HepG2 (cell line): ENCODE data around the gene MLLT1. TPM values are rescaled to one million over a fixed set of nuclear protein-coding genes. Genes with fewer than 3 reads are reported as not detected.

Experiments
- GZF1 ChIP-seq: sonication (generic); formaldehyde crosslinking; IDR thresholded peaks from 2 replicates; pipeline ENCODE4 v1.5.1; 2020; ENCODE audit warnings: mild to moderate bottlenecking, missing genetic modification reagents
- HCFC1 ChIP-seq: fragments of 150-350 bp; IDR thresholded peaks from 2 replicates; pipeline ENCODE4 v1.6.1; 2014; ENCODE audit warnings: low read depth, low read length
- HNRNPLL ChIP-seq: fragments of 200-400 bp; formaldehyde crosslinking; IDR thresholded peaks from 2 replicates; pipeline ENCODE4 v1.6.1; 2017; ENCODE audit warnings: mild to moderate bottlenecking, low read depth, low read length; ENCODE audit not compliant: poor library complexity, severe bottlenecking
- IRF2 ChIP-seq: IDR thresholded peaks from 2 replicates; pipeline ENCODE4 v1.6.1; 2018; ENCODE audit warnings: missing genetic modification reagents, missing compliant biosample characterization
- JUND ChIP-seq: sonication (generic); formaldehyde crosslinking; IDR thresholded peaks from 2 replicates; pipeline ENCODE4 v1.8.0; 2022; ENCODE audit warnings: mild to moderate bottlenecking, missing genetic modification reagents
- KAT7 ChIP-seq: IDR thresholded peaks from 2 replicates; pipeline ENCODE4 v1.6.1; 2018; ENCODE audit warnings: borderline replicate concordance, missing compliant biosample characterization
- KDM3A ChIP-seq: IDR thresholded peaks from 2 replicates; pipeline ENCODE4 v1.6.1; 2018; ENCODE audit warnings: low read depth, missing compliant biosample characterization
- MXD4 ChIP-seq: IDR thresholded peaks from 2 replicates; pipeline ENCODE4 v1.6.1; 2016; ENCODE audit warnings: mild to moderate bottlenecking, missing biosample characterization, missing genetic modification reagents
- MYC ChIP-seq: sonication (generic); formaldehyde crosslinking; IDR thresholded peaks from 2 replicates; pipeline ENCODE4 v1.9.0; 2021; ENCODE audit warnings: missing genetic modification reagents, borderline replicate concordance
- REL ChIP-seq: sonication (generic); formaldehyde crosslinking; conservative IDR thresholded peaks from 2 replicates; pipeline ENCODE4 v1.8.0; 2022; ENCODE audit warnings: mild to moderate bottlenecking, missing genetic modification reagents, moderate library complexity
- RELA ChIP-seq: sonication (generic); formaldehyde crosslinking; IDR thresholded peaks from 2 replicates; pipeline ENCODE4 v1.4.0; 2020; ENCODE audit warnings: missing genetic modification reagents
- RFX5 ChIP-seq: IDR thresholded peaks from 2 replicates; pipeline ENCODE4 v1.6.1; 2011; ENCODE audit warnings: low read depth, low read length, improper control_type of control experiment
- RFXAP ChIP-seq: sonication (generic); formaldehyde crosslinking; IDR thresholded peaks from 2 replicates; pipeline ENCODE4 v1.4.0; 2020; ENCODE audit warnings: missing genetic modification reagents, borderline replicate concordance
- TOE1 ChIP-seq: sonication (generic); formaldehyde crosslinking; IDR thresholded peaks from 2 replicates; pipeline ENCODE4 v1.4.0; 2020; ENCODE audit warnings: mild to moderate bottlenecking, missing genetic modification reagents
- ZC3H4 ChIP-seq: sonication (generic); formaldehyde crosslinking; IDR thresholded peaks from 2 replicates; pipeline ENCODE4 v1.4.0; 2020; ENCODE audit warnings: missing genetic modification reagents, borderline replicate concordance
- ZNF335 ChIP-seq: sonication (generic); formaldehyde crosslinking; IDR thresholded peaks from 2 replicates; pipeline ENCODE4 v1.4.0; 2020; ENCODE audit warnings: missing genetic modification reagents
- ZNF383 ChIP-seq: sonication (generic); formaldehyde crosslinking; IDR thresholded peaks from 2 replicates; pipeline ENCODE4 v1.4.0; 2020; ENCODE audit warnings: missing genetic modification reagents, mild to moderate bottlenecking, borderline replicate concordance
- ZNF546 ChIP-seq: sonication (generic); formaldehyde crosslinking; conservative IDR thresholded peaks from 2 replicates; pipeline ENCODE4 v1.8.1; 2023; ENCODE audit warnings: mild to moderate bottlenecking, missing genetic modification reagents
- ZNF556 ChIP-seq: sonication (generic); formaldehyde crosslinking; IDR thresholded peaks from 2 replicates; pipeline ENCODE4 v1.4.0; 2020; ENCODE audit warnings: mild to moderate bottlenecking, missing genetic modification reagents, borderline replicate concordance
- polyA plus RNA-seq, 8 experiments: library from polyadenylated mRNA; depleted of rRNA in 3 of 8; stranded (reverse) in 7 of 8; unstranded in 1 of 8; fragments of >200 nt; fragmentation: Illumina TruSeq in 4 of 8; extraction: Trizol in 4 of 8; gene quantifications; 2 replicates each; pipeline versions ENCODE4 v1.2.1 to v1.2.3, GENCODE V29; 2011 to 2016; ENCODE audit warnings: low read depth in 4 of 8, missing spikeins in 1 of 8, mixed read lengths in 1 of 8; ENCODE audit not compliant: insufficient read depth in 1 of 8
- total RNA-seq, 5 experiments: library from RNA; depleted of rRNA; stranded (reverse); fragments of >200 nt; fragmentation: Illumina TruSeq; extraction: Trizol; gene quantifications; 2 replicates each; pipeline ENCODE4 v1.2.3, GENCODE V29; 2016; ENCODE audit warnings: low read depth in 1 of 5
- TF ChIP-seq, protein P1 (sequence below), 2 experiments: fragments of 450-650 bp in 1 of 2; sonication (generic) in 1 of 2; formaldehyde crosslinking; IDR thresholded peaks; 2 replicates each; pipeline versions ENCODE4 v1.5.0 to v1.8.0; 2020 to 2022; ENCODE audit warnings: mild to moderate bottlenecking in 1 of 2, missing genetic modification reagents in 1 of 2
- TF ChIP-seq, protein P2 (sequence below): sonication (generic); formaldehyde crosslinking; conservative IDR thresholded peaks from 2 replicates; pipeline ENCODE4 v1.8.0; 2022; ENCODE audit warnings: mild to moderate bottlenecking, moderate library complexity, missing genetic modification reagents
- TF ChIP-seq, protein P3 (sequence below): sonication (generic); formaldehyde crosslinking; IDR thresholded peaks from 2 replicates; pipeline ENCODE4 v1.9.0; 2021; ENCODE audit warnings: missing genetic modification reagents, borderline replicate concordance
- TF ChIP-seq, protein P4 (sequence below): sonication (generic); formaldehyde crosslinking; IDR thresholded peaks from 2 replicates; pipeline ENCODE4 v1.4.0; 2020; ENCODE audit warnings: mild to moderate bottlenecking, missing genetic modification reagents, borderline replicate concordance

The MLLT1 gene
- total and polyA plus RNA-seq, 2 of the 13 experiments (the other 11 are each of a cell fraction or from before 2014, with no cell fraction given) = 11.7 to 12.2 TPM

DNA sequence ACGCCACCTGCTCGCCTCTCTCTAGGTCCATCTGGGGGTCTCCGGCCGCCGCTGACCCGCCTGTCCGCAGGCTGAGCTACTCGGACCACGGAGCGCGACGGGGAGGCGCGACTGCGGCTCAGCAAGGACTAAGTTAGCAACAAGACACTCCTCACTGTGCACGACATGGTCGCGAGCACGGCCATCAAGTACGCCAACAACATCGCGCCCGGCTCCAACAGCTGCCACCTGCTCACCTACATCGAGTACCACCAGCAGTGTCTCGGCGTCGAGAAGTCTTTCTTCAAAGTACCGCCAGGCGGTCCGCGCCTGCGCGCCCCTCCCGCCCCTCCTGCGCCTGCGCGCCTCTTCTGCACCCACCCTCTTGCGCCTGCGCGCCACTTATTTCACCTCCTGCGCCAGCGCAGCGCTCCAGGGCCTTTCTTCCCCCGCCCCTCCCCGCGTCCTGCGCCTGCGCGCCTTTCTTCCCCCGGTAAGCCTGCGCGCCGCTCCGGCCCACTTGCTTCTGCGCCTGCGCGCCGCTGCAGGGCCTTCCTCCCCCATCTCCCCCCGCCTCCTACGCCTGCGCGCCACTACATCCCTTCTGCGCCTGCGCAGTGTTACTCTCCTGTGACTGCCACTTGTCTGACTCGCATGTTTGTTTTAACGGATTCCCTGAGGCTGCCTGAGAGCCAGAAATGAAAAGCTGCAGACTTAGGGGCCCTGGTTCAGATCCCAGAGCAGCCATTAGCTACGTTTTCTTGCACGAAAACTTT is 80.4 kb downstream of the MLLT1 start (continued):
- TF ChIP-seq, protein P1, sequence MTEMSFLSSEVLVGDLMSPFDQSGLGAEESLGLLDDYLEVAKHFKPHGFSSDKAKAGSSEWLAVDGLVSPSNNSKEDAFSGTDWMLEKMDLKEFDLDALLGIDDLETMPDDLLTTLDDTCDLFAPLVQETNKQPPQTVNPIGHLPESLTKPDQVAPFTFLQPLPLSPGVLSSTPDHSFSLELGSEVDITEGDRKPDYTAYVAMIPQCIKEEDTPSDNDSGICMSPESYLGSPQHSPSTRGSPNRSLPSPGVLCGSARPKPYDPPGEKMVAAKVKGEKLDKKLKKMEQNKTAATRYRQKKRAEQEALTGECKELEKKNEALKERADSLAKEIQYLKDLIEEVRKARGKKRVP (CRISPR knock-in tag; IDR thresholded peaks at IDR 0.05) = no peak
- TF ChIP-seq KDM3A (peak; percentile 31; the same call in 1 of the 2 replicates), RFXAP (CRISPR knock-in tag) (peak; percentile 50; the same call in 1 of the 2 replicates), GZF1 (no peak), RELA (CRISPR knock-in tag) (0 out of 2 replicates have a peak, but pooled peaks have one; percentile 47), RFX5 (no peak), MXD4 (CRISPR knock-in tag) (peak; percentile 84; the same call in 1 of the 2 replicates), KAT7 (no peak), ZNF383 (CRISPR knock-in tag) (no peak; the same call in 1 of the 2 replicates), ZNF335 (CRISPR knock-in tag) (no peak; the same call in 1 of the 2 replicates), ZNF546 (CRISPR knock-in tag) (peak; percentile 88; the same call in 1 of the 2 replicates), HCFC1 (peak; percentile 38; the same call in 1 of the 2 replicates), ZNF556 (peak; percentile 74; the same call in 1 of the 2 replicates), JUND (CRISPR knock-in tag) (no peak), REL (no peak), IRF2 (CRISPR knock-in tag) (peak; percentile 62), MYC (no peak), TOE1 (0 out of 2 replicates have a peak, but pooled peaks have one; percentile 60), ZC3H4 (CRISPR knock-in tag) (no peak), HNRNPLL (peak; percentile 82)
- TF ChIP-seq, protein P2, sequence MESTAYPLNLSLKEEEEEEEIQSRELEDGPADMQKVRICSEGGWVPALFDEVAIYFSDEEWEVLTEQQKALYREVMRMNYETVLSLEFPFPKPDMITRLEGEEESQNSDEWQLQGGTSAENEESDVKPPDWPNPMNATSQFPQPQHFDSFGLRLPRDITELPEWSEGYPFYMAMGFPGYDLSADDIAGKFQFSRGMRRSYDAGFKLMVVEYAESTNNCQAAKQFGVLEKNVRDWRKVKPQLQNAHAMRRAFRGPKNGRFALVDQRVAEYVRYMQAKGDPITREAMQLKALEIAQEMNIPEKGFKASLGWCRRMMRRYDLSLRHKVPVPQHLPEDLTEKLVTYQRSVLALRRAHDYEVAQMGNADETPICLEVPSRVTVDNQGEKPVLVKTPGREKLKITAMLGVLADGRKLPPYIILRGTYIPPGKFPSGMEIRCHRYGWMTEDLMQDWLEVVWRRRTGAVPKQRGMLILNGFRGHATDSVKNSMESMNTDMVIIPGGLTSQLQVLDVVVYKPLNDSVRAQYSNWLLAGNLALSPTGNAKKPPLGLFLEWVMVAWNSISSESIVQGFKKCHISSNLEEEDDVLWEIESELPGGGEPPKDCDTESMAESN (CRISPR knock-in tag) = peak; percentile 81
- TF ChIP-seq, protein P3, sequence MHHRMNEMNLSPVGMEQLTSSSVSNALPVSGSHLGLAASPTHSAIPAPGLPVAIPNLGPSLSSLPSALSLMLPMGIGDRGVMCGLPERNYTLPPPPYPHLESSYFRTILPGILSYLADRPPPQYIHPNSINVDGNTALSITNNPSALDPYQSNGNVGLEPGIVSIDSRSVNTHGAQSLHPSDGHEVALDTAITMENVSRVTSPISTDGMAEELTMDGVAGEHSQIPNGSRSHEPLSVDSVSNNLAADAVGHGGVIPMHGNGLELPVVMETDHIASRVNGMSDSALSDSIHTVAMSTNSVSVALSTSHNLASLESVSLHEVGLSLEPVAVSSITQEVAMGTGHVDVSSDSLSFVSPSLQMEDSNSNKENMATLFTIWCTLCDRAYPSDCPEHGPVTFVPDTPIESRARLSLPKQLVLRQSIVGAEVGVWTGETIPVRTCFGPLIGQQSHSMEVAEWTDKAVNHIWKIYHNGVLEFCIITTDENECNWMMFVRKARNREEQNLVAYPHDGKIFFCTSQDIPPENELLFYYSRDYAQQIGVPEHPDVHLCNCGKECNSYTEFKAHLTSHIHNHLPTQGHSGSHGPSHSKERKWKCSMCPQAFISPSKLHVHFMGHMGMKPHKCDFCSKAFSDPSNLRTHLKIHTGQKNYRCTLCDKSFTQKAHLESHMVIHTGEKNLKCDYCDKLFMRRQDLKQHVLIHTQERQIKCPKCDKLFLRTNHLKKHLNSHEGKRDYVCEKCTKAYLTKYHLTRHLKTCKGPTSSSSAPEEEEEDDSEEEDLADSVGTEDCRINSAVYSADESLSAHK = no peak
- TF ChIP-seq, protein P4, sequence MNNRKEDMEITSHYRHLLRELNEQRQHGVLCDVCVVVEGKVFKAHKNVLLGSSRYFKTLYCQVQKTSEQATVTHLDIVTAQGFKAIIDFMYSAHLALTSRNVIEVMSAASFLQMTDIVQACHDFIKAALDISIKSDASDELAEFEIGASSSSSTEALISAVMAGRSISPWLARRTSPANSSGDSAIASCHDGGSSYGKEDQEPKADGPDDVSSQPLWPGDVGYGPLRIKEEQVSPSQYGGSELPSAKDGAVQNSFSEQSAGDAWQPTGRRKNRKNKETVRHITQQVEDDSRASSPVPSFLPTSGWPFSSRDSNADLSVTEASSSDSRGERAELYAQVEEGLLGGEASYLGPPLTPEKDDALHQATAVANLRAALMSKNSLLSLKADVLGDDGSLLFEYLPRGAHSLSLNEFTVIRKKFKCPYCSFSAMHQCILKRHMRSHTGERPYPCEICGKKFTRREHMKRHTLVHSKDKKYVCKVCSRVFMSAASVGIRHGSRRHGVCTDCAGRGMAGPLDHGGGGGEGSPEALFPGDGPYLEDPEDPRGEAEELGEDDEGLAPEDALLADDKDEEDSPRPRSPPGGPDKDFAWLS (CRISPR knock-in tag) = no peak
